ENCODE measurements around the gene RPL36A. TPM values are rescaled to one million over a fixed set of nuclear protein-coding genes. Genes with fewer than 3 reads are reported as not detected.

RPL36A gene
- total RNA-seq = 617 and 649 TPM in 2 replicates

DNA sequence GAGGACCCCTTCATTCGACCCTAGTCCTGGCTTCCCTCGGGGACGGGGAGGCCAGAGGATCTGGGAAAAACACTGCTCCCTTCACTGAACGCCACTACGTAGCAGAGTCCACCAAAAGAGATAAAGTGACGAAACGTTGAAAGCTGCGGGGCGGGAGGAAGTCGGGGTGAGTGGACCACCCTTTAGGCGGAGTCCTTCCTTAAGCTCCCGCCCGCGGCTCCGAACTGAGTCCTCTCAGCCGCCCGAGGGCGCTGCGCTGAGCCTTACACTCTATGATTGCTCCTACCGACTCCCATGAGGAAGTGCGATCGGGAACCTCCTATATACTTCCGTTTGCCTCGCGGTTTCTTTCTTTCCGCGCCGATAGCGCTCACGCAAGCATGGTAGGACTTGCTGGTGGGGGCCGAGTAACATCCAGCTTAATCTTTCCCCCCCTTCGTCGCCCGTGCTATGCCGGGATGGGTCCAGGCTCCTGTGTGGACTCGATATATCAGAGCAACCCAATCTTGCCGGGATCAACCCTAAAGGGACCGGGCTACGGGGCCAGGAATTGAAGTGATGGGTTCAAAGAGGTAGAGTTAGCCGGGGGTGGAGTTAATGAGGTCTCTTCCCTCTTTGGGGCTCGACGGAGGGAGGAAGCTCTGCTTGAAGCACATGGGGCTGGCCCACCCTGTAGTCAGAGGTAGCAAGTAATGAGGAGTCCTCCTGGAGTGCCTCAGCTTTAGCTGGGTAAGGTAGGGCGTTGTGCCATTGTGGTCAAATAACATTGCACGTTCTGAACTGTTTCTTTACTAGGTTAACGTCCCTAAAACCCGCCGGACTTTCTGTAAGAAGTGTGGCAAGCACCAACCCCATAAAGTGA lies at the start of gene RPL36A:
RPL36A (plus strand) TSS at position 348 of the 862 bp plus-strand sequence; CDS start at position 381, 33 bp downstream.

DNA sequence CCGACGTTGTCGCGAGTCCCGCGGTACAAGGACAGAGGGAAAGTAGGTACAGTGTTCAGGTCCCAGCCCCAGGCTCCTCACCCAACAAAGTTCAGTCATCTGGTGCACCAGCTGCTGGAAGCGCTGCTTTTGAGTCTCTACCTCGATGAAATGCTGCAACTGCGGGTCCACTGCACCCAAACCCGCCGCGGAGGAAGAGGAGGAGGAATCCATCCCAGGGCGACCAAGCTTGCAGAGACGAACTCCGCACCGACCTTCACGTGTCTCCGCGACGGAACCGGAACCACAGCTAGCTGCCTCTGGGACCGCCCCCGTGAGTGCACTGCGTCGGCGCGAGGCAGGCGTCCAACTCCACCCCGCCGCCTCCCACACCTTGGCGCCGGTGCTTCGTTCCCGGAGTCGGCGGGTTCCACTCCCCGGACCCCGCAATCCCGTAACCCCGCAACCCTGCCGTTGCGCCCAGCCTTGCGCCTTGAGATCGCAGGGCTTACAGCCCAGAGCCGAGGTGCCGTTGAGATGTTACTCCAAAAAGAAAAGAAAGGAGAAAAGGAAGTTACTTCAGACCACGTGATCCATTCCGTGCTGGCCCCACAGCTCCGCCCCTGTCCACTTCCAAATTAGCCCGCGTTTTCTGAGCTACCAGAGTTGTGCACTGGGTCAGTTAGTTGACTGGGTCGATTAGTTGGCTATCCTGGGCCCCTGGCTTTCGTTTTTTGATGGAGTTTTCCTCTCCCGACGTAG lies 42.2 kb upstream of the RPL36A start, which contains the start of gene TIMM8A:
TIMM8A (minus strand) TSS at position 291 of the 741 bp plus-strand sequence; CDS start at position 213, 78 bp downstream.

DNA sequence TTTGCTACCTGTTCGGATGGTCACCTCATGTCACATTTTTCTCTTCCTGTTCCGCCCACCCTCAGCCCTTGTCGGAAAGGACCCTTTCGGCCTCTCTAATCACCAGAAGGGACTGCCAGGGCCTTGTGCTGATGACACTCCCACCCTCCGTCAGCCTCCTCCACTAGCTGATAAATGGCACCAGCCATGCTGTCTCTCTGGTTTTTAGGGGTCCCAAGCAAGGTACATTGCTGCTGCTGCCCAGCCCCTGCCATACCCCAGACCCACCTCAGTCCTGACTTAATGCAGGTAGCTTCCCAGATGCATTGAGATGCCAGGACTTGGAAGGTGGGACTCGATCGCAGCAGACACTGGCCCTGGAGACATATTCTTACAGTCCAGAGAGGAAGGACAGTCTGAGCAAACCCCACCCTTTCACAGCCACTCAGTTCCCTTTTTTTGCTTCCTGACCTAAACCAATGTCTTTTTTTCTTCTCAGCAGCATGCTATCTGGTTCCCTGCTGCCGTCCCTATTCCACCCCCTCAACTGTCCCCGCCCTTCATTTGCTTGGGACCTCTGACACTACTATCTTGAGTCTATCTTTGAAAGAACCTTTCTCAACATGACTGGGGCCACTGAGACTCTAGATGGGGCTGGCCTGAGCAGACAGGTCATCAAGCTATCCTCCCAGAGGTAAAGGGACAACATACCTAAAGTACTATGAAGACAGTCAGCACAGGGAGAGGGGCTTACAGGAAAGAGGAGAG lies 4.8 kb upstream of the RPL36A start, which contains the start of gene BTK:
BTK (minus strand) TSS at position 397 of the 747 bp plus-strand sequence. CDS start 10,907 bp downstream, outside the sequence.

DNA sequence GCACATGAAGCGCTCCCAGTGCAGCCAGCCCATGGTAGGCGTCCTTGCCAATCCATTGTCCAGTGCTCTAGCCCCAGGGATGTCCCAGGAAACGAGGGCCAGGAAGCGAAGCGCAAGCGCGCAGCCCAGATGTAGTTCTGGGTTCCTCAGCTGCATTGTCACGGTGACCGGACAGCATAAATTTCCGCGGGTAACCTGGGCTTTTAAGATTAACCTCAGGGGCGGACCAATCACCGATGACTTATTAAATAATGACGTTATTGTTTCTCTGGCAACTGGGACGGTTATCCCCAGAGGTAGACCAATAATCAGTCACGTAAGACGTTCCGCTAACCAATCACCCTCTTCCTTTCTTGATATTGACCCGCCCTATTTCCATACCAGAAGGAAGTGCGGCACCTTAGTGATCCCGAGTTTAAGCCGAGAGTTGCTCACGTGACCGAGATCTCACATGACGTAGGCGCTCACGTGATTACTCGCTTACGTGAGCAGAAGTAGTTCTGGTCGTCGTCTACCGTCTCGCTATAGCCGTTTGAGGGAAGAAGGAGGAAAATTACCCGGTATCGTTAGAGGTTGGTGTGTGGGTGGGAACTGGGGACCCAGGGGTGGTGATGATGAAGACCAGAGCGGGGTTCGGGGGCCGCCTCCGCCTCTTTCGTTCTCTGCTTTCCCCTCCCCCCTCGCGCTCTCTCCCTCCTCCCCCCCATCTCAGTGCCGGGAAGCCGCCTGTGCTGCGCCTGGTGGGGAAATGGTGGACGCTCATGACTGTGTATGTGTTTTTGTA lies 17.1 kb downstream of the RPL36A start, which contains the start of the genes GLA and HNRNPH2:
GLA (minus strand) TSS at position 178 of the 784 bp plus-strand sequence; CDS start at position 156, 22 bp downstream.
HNRNPH2 (plus strand) TSS at position 475 of the 784 bp plus-strand sequence. CDS start 3,767 bp downstream, outside the sequence.

Other genes starting within 250 kb of the RPL36A start
- 2.4 and 2.6 TPM in 2 replicates for gene DRP2, start 171.2 kb upstream of the RPL36A start, total RNA-seq
- gene TAF7L, start 99.7 kb upstream of the RPL36A start, total RNA-seq = 0.59 and 0.65 TPM in 2 replicates
- gene TIMM8A, start 42.3 kb upstream of the RPL36A start, total RNA-seq = 4.2 and 6.9 TPM in 2 replicates
- gene BTK, start 4.8 kb upstream of the RPL36A start, total RNA-seq = not detected in 2 replicates
- 28.8 and 97.4 TPM in 2 replicates for gene GLA, start 16.9 kb downstream of the RPL36A start, total RNA-seq
- 64.2 and 69.8 TPM in 2 replicates for gene HNRNPH2, start 17.2 kb downstream of the RPL36A start, total RNA-seq
- 8.3 and 10.5 TPM in 2 replicates for gene ARMCX4, start 94.4 kb downstream of the RPL36A start, total RNA-seq
- gene ARMCX1, start 159.5 kb downstream of the RPL36A start, total RNA-seq = 32.0 and 46.3 TPM in 2 replicates
- 29.0 and 35.9 TPM in 2 replicates for gene ARMCX6, start 227.0 kb downstream of the RPL36A start, total RNA-seq
- 111 and 147 TPM in 2 replicates for gene ARMCX3, start 232.1 kb downstream of the RPL36A start, total RNA-seq

All from smooth muscle cell of the umbilical artery (primary cell).